CD4-positive, alpha-beta T cell (primary cell): ENCODE results near the gene SLC5A1. TPM values are rescaled to one million over a fixed set of nuclear protein-coding genes. Genes with fewer than 3 reads are reported as not detected.

Experiments used
- ATAC-seq: fragments of 200-7000 bp; cut with Tn5 transposase; one replicate; pipeline ENCODE4 v1.10.0; 2022; ENCODE audit warnings: mild to moderate bottlenecking; ENCODE audit not compliant: poor library complexity
- CTCF ChIA-PET: fragments of 350-600 bp; sonication (Branson Sonifier 250); formaldehyde crosslinking; loops from one replicate; lab custom pipeline; 2021; ENCODE audit warnings: antibody characterized with exemption, inconsistent platforms; lab: Charles Lee
- POLR2A ChIA-PET: fragments of 350-600 bp; sonication (Branson Sonifier 250); formaldehyde crosslinking; loops from one replicate; lab custom pipeline; 2021; ENCODE audit warnings: antibody characterized with exemption, inconsistent platforms; lab: Charles Lee
- DNase-seq, 14 experiments: peaks; one replicate each; pipeline ENCODE4 v3.0.0-alpha.2; 2013 to 2020; ENCODE audit warnings: mixed read lengths in 2 of 14
- H3K27ac ChIP-seq, 2 donors: one replicate each; pipeline versions ENCODE4 v1.5.1 to v1.7.0; 2013; ENCODE audit warnings: low read length in 2 of 2, low read depth in 1 of 2, mild to moderate bottlenecking in 1 of 2
- H3K27me3 ChIP-seq, 2 experiments: 1 replicate in 1 of 2; 2 replicates in 1 of 2; pipeline versions ENCODE4 v1.6.1 to v1.7.0; 2013; ENCODE audit warnings: low read length in 2 of 2, control low read depth in 1 of 2, mild to moderate bottlenecking in 1 of 2, moderate library complexity in 1 of 2; ENCODE audit not compliant: insufficient read depth in 2 of 2, control insufficient read depth in 1 of 2
- H3K36me3 ChIP-seq: one replicate; pipeline ENCODE4 v1.6.1; 2013; ENCODE audit warnings: low read length, control low read depth; ENCODE audit not compliant: insufficient read depth
- H3K4me1 ChIP-seq: one replicate; pipeline ENCODE4 v1.6.1; 2013; ENCODE audit warnings: low read length, control low read depth; ENCODE audit not compliant: insufficient read depth
- H3K4me3 ChIP-seq: one replicate; pipeline ENCODE4 v1.5.1; 2013; ENCODE audit warnings: mild to moderate bottlenecking, low read length, moderate library complexity
- H3K9me3 ChIP-seq, 2 experiments: 1 replicate in 1 of 2; 2 replicates in 1 of 2; pipeline versions ENCODE4 v1.6.1 to v1.7.0; 2013; ENCODE audit warnings: low read length in 2 of 2, mild to moderate bottlenecking in 2 of 2, control low read depth in 1 of 2, moderate library complexity in 1 of 2; ENCODE audit not compliant: control insufficient read depth in 1 of 2, insufficient read depth in 1 of 2
- H3K27ac Mint-ChIP-seq: one replicate; pipeline ENCODE4 v1.8.0; 2020; ENCODE audit warnings: mixed read lengths
- H3K27me3 Mint-ChIP-seq: one replicate; pipeline ENCODE4 v1.8.0; 2021; ENCODE audit warnings: mixed read lengths
- H3K36me3 Mint-ChIP-seq: one replicate; pipeline ENCODE4 v1.8.0; 2021; ENCODE audit warnings: low read depth, mixed read lengths
- H3K4me1 Mint-ChIP-seq: one replicate; pipeline ENCODE4 v1.8.0; 2021; ENCODE audit warnings: low read depth, mixed read lengths
- H3K4me3 Mint-ChIP-seq: one replicate; pipeline ENCODE4 v1.8.0; 2020; ENCODE audit warnings: mild to moderate bottlenecking, mixed read lengths
- H3K9me3 Mint-ChIP-seq: one replicate; pipeline ENCODE4 v1.8.0; 2020; ENCODE audit warnings: mixed read lengths
- CTCF ChIP-seq: fragments of 200-600 bp; IDR thresholded peaks from one replicate; pipeline ENCODE4 v1.8.0; 2022; ENCODE audit warnings: antibody characterized with exemption, mild to moderate bottlenecking
- intact Hi-C, 2 experiments: fragments of 100-400 bp; cut with DNase I in 1 of 2; cut with micrococcal nuclease in 1 of 2; formaldehyde crosslinking; loops; one replicate each; pipeline versions ENCODE4 v1.15.1 to v1.9.0; 2023 to 2025; cut with DNase I, micrococcal nuclease
- total RNA-seq, 174 experiments: library from RNA in 2 of 174; stranded (reverse) in 2 of 174; gene quantifications; one replicate each; pipeline ENCODE4 v1.2.3 and lab custom pipeline; 2021 to 2026

The SLC5A1 gene
- total RNA-seq, 2 experiments from 2014 or later: not detected

GRCh38 chr22:32048069-32048468 is 5.0 kb downstream of the SLC5A1 start:
- Mint-ChIP-seq H3K36me3 (no peaks in the 10 kb centered on the region), H3K27ac (no peak overlapping the region), H3K9me3 (no peaks in the 10 kb centered on the region), H3K4me1 (peaks cover 11% of the 10 kb centered on the region), H3K27me3 (peaks cover 63% of the 10 kb centered on the region), H3K4me3 (no peak overlapping the region)
- Histone ChIP-seq H3K27me3 (peaks cover 8 to 25% of the 10 kb centered on the region in 2 experiments), H3K4me3 (no peak overlapping the region), H3K9me3 (no peaks in the 10 kb centered on the region), H3K27ac (no peak overlapping the region), H3K4me1 (peaks cover 11% of the 10 kb centered on the region), H3K36me3 (no peaks in the 10 kb centered on the region)
- CTCF ChIA-PET: no interaction called here
- TF ChIP-seq CTCF: no peak
- intact Hi-C loops: loop anchor here in 1 of 2 experiments (10.0 kb wide), 1 partner anchor 57 kb away; no protein-coding TSS in a partner anchor
- no peak for DNase-seq
- ATAC-seq: no peak
- POLR2A ChIA-PET: no interaction called here

DNA sequence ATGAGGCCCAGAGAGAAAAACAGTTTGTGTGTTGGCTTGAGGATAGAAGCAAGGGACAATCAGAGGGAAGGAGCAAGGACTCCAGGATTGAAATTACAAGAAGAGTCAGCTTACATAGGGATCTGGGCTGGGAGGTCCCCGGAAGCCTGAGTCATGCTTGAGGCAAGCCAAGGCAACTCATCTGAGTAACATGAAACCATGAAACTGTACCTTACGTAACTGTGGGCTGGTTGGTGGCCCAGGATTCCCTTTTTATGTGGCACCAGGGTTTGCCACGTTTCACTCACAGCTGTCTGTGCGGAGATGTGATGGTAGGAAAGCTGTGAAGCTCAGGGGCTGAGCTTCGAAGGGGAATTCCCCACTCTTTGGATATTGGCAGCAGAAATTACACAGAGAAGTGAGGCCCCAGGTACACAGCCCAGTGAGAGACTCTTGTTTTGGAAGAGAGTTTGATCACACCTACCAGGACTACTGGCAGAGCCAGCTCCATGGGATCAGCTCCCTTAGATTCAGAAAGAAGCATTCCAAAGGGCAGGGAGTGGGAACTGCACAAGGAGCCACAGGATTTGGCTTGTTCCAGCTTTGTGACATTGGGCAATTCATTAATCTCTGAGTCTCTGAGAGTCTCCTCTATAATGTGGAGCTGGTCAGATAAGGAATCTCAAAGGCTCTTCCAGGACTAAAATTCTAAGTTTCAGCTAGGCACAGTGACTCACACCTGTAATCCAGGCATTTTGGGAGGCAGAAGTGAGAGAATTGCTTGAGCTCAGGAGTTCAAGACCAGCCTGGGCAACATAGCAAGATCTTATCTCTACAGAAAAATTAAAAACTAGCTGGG is 7.8 kb downstream of the SLC5A1 start:
- Histone ChIP-seq H3K4me1 (peaks cover 11% of the 10 kb centered on the region), H3K4me3 (no peak overlapping the region), H3K27me3 (peaks cover 3 to 7% of the 10 kb centered on the region in 2 experiments), H3K27ac (no peak overlapping the region), H3K36me3 (no peaks in the 10 kb centered on the region), H3K9me3 (no peaks in the 10 kb centered on the region)
- Mint-ChIP-seq H3K4me1 (peaks cover 11% of the 10 kb centered on the region), H3K9me3 (no peaks in the 10 kb centered on the region), H3K36me3 (no peaks in the 10 kb centered on the region), H3K4me3 (no peak overlapping the region), H3K27ac (no peak overlapping the region), H3K27me3 (peaks cover 39% of the 10 kb centered on the region)
- no peak for TF ChIP-seq CTCF
- intact Hi-C loops: no loop called here
- CTCF ChIA-PET: no interaction called here
- POLR2A ChIA-PET: no interaction called here
- peak; percentile 74 for ATAC-seq
- DNase-seq: peak in 12 of 14 experiments; percentile 4 to 79 (median 28)

- H3K4me3 ChIP-seq: no peak overlapping the region
- intact Hi-C loops: no loop called here
- CTCF ChIA-PET: no interaction called here
These were observed 9.2 kb downstream of the SLC5A1 start for GRCh38 chr22:32052244-32052643.

More at GRCh38 chr22:32052244-32052643, 9.2 kb downstream of the SLC5A1 start:
- Histone ChIP-seq H3K4me1 (peaks cover 11% of the 10 kb centered on the region), H3K27me3 (peaks cover 0 to 3% of the 10 kb centered on the region in 2 experiments), H3K9me3 (no peaks in the 10 kb centered on the region), H3K36me3 (no peaks in the 10 kb centered on the region), H3K27ac (no peak overlapping the region)
- no peak for TF ChIP-seq CTCF
- Mint-ChIP-seq H3K9me3 (no peaks in the 10 kb centered on the region), H3K36me3 (no peaks in the 10 kb centered on the region), H3K4me3 (no peak overlapping the region), H3K27me3 (peaks cover 26% of the 10 kb centered on the region), H3K4me1 (peaks cover 11% of the 10 kb centered on the region), H3K27ac (no peak overlapping the region)
- DNase-seq (no peak), ATAC-seq (no peak)
- POLR2A ChIA-PET: no interaction called here
